ENCODE measurements around the gene NUCKS1.

The NUCKS1 gene, protein sequence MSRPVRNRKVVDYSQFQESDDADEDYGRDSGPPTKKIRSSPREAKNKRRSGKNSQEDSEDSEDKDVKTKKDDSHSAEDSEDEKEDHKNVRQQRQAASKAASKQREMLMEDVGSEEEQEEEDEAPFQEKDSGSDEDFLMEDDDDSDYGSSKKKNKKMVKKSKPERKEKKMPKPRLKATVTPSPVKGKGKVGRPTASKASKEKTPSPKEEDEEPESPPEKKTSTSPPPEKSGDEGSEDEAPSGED

DNA sequence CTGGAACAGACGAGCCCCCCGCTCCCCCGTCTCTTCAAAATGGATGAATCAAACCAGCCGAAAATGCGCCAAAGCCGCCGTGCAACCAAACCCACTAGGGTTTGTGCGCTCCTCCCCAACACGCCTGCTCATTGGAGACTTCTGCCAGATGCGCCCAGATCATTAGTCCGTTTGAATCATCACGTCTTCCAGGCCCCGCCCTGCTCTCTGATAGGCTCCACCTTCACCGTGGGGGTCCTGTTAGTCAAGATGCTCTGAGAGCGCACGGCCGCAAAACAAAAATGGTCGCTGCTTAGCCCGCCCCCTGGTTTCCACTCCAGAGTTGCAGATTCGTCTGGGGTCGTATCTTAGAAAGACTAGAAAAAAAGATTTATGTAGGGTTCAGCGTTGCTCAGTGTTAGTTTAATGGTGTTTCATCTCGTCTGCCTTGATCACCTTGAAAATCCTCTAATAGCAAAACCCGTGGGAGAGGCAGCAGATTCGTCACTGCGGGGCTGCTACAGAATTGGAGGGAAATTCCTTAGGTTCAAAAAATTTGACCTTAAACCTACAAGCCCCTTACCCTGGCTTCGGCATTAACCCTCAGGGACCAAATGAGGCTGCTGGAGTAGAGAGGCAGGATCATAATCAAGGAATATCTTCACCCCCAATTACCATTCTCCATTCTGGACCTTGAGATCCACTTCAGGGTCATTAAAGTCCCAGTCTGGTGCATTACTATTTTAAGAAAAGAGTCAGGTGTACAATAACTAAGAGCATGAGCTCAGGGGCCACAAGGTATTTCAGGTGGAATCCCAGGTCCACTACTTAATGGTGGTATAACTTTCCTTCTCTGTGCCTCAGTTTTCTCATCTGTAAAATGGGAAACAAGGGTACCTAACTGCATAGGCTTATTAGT, at the start of gene NUCKS1:
Gene NUCKS1 (minus strand): TSS at position 45 of the 898 bp plus-strand sequence. CDS start 209 bp downstream, outside the sequence.
- DNase-seq: peak; percentile 75 to 98

DNA sequence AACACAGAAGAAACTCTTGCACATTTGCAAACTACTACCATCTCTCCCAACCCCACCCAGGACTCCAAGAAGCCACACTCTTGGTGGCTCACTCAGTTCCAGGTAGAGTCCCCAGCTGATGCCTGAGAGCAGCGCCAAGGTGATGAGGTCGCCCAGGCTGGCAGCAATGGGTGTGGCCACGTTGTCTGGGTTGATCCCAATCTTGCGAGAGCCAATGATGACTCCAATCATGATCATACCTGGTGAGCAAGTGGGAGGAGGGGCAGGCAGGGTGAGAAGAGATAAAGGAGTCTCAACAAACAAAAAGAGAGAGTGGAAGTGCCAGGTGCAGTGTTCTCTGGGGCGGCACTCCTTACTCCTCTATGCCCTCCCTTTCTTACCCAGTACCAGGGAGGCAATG, 48.6 kb upstream of the NUCKS1 start:
- no peak for DNase-seq

DNA sequence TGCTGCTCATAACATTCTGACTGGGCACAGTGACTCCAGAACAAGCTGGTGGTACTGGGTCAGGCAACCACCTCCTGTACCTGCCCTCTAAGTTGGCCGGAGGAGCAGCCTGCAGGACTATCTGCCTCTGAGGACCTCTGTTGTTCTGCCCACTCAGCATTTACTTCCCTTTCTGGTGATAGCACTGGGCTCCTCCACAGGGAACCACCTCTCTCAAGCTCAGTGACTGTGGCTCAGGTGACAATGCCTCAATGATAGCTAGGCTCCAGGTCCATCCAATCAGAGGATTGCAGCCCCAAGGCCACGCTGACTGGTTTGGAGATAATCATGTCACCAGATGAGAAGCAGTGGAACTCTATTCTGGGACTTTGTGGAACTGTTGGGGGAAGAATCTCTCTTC, 47.2 kb upstream of the NUCKS1 start:
- DNase-seq: no peak

DNA sequence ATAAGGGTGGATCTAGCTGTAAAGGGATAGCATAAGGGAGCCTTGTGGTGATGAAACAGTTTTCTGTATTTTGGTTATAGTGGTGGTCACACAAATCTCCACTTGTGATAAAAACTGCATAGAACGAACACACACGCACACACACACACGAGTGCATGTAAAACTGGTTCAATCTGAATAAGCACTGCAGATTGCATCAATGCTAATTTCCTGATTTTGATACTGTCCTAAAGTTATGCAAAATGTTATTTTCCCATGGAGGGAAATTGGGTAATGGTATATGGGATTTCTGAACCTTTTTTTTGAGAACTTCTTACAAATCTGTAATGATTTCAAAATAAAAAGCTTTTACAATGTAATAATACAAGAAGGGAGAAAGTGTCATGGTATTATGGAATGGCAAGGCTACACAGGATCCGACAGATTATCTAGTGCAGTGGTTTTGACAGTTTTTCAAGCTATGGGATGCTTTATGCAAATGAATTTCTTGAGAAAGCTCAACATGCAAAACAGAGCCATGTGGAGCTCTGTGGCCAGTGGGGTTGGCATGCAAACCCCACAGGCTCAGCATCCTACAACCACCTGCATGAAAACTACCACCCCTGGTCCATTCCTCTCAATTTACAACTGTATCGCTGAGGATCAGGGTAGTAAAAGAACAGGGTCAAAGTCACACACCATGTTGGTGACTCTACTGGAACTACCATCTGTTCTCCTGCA, 44.2 kb upstream of the NUCKS1 start:
- DNase-seq: no peak

DNA sequence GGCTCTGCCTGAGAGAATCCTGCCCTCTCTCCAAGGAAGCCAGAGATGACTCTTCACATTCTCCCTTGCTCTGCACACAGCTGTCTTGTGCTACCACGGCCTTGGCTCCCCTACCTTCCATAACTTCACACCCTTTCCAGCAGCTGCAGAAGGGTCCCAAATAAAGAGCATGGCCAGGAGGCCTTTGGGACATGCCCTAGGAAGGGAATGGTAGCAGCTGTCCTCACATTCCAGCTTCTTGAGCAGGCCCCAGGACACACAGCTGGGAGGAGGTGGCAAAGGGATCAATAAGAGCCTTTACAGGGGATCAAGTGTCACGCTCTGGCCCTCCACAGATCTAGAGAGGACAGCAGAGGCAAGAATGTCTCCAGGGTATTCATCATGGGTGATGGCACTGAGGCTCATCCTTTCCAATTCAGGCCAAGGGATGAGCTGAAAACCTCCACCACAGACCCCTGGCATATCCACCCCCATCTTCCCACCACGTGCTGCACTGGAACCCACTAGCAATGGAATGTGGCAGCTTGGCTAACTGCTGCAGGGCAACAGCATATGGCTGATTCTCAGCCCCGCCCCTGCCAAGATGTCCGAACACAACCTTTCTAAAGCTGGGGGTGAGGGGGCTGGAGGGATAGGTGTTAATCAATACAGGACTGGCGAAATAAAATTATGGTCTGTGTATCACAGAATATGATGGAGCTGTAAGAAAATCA, 43.1 kb upstream of the NUCKS1 start:
- no peak for DNase-seq

DNA sequence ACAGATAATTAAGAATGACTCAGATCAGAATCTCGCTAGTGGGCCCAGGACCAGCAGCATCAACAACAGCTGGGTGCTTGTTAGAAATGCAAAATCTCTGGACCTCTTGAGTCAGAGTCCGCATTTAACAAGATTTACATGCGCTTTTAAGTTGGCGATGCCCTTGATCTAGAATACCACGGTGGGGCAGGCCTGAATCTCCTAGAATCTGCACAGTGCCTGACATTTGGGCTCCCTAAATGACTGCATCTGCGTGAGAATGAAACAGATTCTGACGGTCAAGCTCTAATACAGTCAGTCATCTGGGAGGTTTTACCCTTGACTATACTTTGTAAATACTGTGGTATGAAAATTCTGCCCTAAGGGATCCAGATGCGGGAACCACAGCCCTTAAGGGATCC, 42.5 kb upstream of the NUCKS1 start:
- DNase-seq: no peak

DNA sequence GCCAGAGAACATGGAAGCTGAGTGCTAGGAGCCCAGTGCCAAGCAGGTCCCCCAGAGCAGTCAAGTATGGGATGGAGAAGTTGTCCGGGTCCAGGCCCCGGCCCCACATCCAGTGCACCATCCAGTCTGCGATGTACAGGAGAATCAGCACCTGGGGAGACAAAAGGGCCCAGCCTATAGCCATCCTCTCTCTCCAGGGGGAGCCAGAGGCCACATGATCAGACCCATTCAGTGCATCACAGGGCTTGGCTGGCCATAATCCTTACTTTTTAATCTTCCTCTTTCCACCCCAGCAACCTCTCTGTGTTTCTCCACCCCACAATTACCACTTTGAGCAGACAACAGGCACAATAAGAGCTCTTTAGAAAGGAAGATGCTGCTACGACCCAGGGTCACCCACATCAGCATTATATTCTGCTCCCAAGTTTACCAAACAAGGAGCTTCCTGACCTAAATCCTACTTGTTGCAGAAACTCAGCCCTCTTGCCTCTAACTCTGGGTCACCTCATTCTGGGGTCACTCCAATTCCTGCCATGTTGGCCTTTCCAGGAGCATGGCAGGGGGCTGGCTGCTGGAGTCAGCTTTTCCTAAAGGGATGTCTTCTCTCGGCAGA, 41.7 kb upstream of the NUCKS1 start:
- DNase-seq: peak; percentile 21 to 69

DNA sequence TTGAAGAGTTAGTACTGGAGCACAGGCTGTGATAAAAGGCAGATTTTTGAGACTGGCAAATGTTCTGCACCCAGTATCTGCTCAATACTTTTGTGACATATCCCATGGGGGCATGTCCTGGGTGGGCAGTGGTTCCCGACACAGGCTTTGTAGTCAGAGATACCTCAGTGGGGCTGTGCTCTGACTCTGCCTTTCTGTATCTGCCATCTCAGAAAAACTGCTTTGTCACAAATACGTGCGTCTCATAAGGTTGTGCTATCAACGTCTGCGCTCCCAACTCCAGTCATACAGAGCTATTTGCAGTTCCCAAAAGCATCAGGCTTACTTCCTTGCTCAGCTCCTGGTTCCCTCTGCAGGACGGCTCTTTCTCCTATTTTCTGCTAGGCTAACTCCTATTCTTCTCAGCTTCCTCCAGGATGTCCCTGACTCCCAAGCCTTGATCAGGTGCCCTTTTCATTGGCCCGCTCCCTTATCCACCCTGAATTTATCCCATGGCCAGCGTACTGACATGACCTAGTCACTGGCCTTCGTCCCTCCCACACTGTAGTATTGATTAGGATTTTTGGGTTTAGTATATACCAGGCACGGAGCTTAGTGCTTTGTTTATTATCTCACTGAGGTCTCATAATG, 37.4 kb upstream of the NUCKS1 start:
- no peak for DNase-seq

DNA sequence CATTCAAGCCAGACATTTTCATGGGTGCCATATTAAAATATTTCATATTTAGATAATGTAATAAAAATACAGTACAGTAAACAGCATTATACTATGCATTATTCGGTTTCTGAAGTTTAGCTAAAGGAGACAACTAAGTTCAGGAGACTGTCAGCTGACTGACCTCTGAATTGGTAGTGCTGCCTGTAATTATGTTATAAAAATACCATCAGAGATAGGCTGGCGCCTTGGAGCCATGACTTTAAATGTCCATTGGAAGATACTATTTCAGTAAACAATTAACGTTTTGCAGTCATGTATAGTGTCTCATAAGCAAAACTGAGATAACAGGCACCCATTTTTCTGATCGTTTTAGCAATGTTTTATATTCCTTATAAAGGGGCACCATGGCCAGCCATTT, 36.6 kb upstream of the NUCKS1 start:
- DNase-seq: no peak

DNA sequence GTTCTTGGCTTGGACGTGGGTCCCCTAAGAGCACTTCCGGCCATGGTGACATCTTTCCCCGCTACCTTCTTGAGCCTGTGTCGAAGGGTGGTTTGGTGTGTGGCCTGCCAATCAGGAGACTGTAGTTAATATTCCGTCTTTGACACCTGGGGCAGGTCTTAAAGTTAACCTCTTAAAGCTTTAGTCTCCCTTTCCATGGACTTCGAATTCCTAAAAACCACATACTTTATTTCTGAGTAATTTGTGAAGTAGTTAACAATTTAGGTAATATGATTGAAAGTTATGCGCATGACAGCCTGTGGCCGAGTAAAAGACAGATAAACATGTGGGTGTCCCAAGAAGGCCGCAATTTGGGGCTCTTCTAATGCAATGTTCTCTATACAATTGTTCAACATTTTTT, 35.5 kb upstream of the NUCKS1 start:
- no peak for DNase-seq

DNA sequence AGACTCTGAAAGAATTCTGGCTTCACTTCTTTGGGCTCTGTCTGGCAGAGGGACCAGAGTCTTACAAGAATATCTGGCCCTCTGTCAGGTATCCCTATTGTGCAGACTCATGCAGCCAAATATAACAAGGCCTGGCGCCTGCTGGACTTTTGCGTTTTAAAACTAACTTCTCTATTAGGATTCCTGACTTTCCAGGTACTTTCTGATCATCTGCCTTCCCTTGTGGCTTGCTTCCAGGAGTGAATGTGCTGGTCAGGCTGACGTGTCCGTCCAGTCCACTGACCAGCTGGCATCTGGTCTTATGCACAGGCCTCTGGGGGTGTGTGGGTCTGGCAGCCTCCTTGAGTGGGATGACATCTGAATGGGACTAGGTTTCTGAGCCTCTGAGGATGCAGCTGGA, 33.9 kb upstream of the NUCKS1 start:
- DNase-seq: no peak

DNA sequence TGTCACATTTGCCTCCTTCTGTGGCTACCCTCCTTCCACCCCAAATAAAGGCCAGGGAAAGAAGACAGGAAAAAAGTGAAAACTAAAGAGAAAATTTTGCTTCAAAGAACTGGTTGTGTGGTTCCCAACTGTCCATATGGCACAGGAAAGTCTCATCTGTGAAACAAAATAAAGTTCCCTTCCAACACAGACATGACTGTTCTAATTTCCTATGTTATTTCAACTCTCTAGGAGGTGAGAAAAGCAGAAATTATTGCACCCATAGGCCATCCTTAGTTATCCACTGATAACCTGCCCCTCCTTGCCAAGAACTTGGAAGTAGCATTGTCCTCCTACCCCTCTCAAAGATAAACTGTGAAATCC, 33.4 kb upstream of the NUCKS1 start:
- DNase-seq: no peak

DNA sequence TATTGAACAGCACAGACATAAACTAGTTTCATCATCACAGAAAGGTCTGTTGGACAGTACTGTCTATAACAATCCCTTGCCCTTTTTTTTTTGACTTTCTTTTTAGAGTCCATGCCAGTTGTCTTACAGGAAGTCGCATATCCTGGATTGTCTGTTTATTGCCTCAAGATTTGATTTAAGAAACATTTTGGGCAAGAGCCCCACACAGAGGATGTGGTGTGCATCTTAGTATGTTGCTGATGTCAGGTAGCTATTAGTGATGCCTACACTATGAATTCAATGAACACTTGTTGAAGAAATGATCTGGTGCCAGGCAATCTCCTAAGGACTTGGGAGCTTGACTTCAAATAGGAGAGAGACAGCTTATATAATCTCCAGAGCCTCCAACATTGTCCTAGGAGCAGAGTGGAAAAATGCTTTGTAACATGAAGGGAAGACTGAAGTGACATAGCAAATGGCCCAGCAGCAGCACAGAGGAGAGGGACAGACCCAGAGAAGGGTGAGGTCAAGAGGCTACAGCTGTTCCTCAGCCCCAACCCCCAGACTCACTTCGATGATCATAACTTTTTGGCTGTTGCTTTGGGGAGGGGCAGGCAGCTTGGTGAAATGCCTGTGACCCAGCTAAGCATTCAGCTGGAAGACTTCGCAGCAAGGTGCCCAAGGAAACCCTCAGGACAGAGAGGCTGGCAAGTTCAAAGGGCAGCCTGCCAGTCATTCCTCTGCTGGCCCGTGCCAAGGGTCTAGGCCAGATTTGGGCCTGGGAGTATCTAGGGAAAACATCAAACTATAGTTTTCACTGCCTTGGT, 32.8 kb upstream of the NUCKS1 start:
- DNase-seq: peak in 1 of 2 donors; percentile 25

DNA sequence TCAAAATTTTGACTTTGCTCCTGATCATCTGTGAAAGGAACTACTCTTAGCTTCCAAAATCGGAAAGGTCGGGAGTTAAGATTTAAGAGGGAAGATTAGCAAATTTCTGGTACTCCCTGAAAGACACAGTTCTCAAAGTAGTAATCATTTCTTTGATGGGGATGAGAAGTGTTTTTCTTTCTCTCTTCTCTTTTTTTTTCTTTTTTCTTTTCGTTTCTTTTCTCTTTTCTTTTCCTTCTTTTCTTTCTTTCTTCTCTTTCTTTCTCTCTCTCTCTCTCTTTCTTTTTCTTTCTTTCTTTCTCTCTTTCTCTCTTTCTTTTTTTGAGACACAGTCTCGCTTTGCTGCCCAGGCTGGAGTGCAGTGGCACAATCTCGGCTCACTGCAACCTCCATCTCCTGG, 30.4 kb upstream of the NUCKS1 start:
- no peak for DNase-seq

DNA sequence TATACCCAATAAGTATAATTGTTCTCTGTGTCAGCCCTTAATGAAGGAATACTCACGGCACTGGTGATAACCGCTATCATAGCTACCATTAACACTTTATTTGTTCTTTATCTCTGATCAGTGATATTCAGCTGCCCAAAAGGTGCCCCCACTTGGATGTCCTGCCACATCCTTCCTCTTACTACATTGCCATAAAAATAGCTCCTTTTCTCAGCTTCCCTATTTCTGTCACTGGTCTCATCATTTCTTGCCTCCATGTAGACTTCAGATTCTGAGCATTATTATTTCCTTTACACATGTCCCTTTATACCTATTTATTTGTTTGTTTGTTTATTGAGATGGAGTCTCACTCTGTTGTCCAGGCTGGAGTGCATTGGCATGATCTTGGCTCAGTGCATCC, 28.0 kb upstream of the NUCKS1 start:
- peak in 1 of 2 donors; percentile 88 for DNase-seq

DNA sequence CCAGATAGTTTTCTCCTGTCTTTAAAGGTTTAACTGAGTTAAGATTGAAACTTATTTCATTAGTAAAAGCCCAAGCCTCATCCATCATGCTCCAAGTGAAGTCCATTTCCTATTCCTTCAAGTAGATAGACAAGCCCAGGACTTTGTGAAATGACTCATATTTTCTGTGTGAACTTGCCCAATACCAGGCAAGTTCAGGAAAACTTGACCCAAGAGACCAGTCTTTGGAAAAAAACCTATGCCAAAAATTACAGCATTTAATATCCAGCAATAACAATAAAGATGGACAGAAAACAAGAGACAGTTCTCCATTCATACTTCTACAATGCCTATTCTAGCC, 25.7 kb upstream of the NUCKS1 start:
- no peak for DNase-seq

DNA sequence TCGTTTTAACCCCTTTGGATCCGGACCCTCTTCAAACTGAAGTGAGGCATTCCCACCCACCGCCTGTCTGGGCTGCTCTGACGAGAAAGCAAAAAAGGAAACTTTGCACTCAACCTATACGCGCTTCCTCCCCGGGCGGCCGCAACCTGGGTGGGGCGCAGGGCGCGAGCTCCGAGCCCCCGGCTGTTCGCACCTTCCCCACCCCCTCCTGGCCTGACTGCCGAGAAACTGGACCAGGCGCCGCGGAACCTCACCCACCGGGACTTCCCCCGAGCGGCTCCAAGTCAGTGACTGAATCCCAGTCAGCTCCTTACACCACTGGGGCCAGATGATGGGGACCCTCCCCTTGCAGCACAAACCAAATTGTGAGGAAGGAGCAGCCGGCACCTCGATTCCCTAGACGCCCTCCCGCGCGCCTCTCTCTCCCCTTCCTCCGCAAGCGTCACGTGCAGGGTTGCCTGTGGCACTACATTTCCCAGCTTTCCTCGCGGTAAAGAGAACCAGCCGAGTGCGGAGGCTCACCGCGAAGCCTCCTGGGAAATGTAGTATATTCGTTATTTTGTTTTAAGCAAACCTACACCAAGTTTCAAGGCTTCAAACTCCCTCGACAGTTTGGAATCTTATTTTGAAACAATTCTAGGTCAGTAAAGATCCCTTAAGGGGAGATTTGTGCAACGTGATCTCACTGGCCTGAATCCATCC, 25.2 kb upstream of the NUCKS1 start, which contains the start of gene RAB29:
Gene RAB29 (minus strand): TSS at position 468 of the 702 bp plus-strand sequence. CDS start 526 bp downstream, outside the sequence.
- peak; percentile 63 to 69 for DNase-seq

DNA sequence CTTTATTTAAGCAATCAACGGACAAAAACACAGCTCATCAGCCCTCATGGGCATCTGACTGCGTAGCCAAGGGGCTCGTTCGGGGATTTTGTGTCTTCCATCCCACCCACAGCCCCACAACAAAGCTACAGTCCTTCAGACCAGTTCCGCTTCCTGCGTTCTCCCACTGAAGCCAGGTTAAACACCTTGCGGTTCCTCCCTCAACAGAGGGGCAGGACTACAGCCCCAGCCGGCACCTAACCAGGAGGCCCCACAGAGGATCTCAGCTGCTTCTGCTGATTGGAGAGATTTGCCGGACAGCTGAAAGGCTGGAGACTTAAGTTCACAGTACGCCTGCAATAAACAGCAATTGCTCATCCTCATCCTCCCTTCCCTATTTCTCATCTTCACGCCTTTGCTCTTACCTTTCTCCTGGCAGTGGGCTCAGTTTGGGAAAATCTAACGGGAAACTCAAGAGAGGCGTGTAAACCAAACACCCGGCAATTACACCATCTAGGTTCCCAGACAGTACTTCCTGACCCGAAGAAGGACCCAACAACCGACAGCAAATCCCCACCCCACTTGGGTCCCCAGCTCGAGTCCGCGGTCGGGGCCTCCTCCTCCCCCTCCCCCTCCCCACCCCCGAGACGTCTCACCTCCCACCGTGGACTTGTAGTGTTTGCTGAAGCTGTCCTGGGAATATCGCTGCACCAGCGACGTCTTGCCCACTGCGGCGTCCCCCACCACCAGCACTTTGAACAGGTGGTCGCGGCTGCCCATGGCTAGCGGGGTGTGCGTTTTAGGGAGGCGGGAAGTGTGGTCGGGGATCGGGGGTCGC, 24.4 kb upstream of the NUCKS1 start:
- DNase-seq: no peak

DNA sequence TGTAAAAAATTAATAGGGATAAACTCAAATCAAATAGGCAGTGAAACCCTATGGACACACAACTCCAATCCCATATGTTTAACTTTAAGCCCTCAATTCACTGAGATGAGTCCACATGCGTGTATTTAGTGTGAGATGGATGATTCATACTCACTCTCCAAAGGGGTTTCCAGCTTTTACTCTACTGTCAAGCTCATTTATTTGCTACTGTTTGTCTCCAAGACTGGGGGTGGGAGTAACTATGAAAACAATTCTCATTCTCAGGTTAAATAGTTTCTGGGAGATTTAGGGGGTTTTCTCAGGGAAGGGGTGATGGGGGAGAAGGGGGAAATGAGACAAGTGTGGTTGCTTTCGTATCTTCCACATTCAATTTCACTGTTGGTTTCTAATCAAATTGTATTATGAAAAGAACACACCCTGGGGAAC, 22.6 kb upstream of the NUCKS1 start:
- no peak for DNase-seq

DNA sequence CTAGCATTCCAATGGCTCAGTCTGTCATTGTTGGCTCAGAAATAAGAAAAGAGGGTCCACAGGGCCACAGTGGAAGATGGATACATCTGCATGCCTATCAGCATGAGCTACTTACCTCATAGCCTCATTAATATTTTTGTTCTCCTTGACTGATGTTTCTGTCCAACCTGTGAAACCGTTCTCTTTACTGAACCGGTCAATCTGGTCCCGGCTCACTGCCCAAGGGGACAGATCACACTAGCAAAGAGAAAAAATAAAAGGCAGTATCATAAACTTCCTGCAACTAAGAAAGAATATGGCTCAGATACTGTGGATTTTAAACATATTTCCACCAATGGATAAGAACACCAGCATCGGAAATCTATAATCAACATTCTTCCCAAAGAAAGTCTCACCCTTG, 20.6 kb upstream of the NUCKS1 start:
- DNase-seq: no peak
